Liver (tissue), 9 donors: Measurements from ENCODE around the gene CEP97. TPM values are rescaled to one million over a fixed set of nuclear protein-coding genes. Genes with fewer than 3 reads are reported as not detected.

Experiments
- DNase-seq: peaks from one replicate; pipeline ENCODE4 v3.0.0-alpha.2; 2017; ENCODE audit warnings: low spot score
- H3K27ac ChIP-seq, 2 donors: one replicate each; pipeline ENCODE4 v1.7.0; 2013; ENCODE audit warnings: inconsistent platforms in 2 of 2, low read length in 2 of 2, control low read depth in 1 of 2, low read depth in 1 of 2, mild to moderate bottlenecking in 1 of 2
- H3K27me3 ChIP-seq, 4 donors: one replicate each; pipeline versions ENCODE4 v1.6.1 to v1.7.0; 2013; ENCODE audit warnings: low read length in 3 of 4, inconsistent platforms in 1 of 4, mild to moderate bottlenecking in 1 of 4, moderate library complexity in 1 of 4; ENCODE audit not compliant: control insufficient read depth in 4 of 4, insufficient read depth in 4 of 4
- H3K36me3 ChIP-seq, 4 donors: one replicate each; pipeline versions ENCODE4 v1.6.1 to v1.7.0; 2013; ENCODE audit warnings: low read length in 3 of 4, mild to moderate bottlenecking in 3 of 4, low read depth in 1 of 4, moderate library complexity in 1 of 4; ENCODE audit not compliant: control insufficient read depth in 4 of 4, insufficient read depth in 3 of 4
- H3K4me1 ChIP-seq, 4 donors: one replicate each; pipeline versions ENCODE4 v1.6.1 to v1.7.0; 2013; ENCODE audit warnings: low read length in 3 of 4, mild to moderate bottlenecking in 3 of 4, moderate library complexity in 1 of 4; ENCODE audit not compliant: control insufficient read depth in 4 of 4, insufficient read depth in 4 of 4
- H3K4me3 ChIP-seq, 3 donors: one replicate each; pipeline versions ENCODE4 v1.6.1 to v1.7.0; 2013; ENCODE audit warnings: low read length in 3 of 3, control low read depth in 1 of 3, low read depth in 1 of 3, mild to moderate bottlenecking in 1 of 3
- H3K9ac ChIP-seq, 2 donors: one replicate each; pipeline ENCODE4 v1.7.0; 2013; ENCODE audit warnings: low read length in 2 of 2, mild to moderate bottlenecking in 2 of 2, moderate library complexity in 2 of 2, control low read depth in 1 of 2, low read depth in 1 of 2
- H3K9me3 ChIP-seq, 4 donors: one replicate each; pipeline versions ENCODE4 v1.6.1 to v1.7.0; 2013; ENCODE audit warnings: low read length in 3 of 4; ENCODE audit not compliant: control insufficient read depth in 4 of 4
- EGR1 ChIP-seq, 2 donors: IDR thresholded peaks; 2 replicates each; pipeline ENCODE4 v1.6.1; 2016 to 2018; ENCODE audit warnings: antibody characterized with exemption in 2 of 2, low read depth in 2 of 2
- FOXA1 ChIP-seq: IDR thresholded peaks from 2 replicates; pipeline ENCODE4 v1.6.1; 2016; ENCODE audit warnings: antibody characterized with exemption
- FOXA2 ChIP-seq: IDR thresholded peaks from 2 replicates; pipeline ENCODE4 v1.6.1; 2016; ENCODE audit warnings: antibody characterized with exemption
- GABPA ChIP-seq, 2 donors: IDR thresholded peaks in 1 of 2; conservative IDR thresholded peaks in 1 of 2; 2 replicates each; pipeline ENCODE4 v1.6.1; 2016; ENCODE audit warnings: antibody characterized with exemption in 2 of 2, mild to moderate bottlenecking in 1 of 2, moderate library complexity in 1 of 2
- HNF4A ChIP-seq, 2 donors: conservative IDR thresholded peaks; 2 replicates each; pipeline ENCODE4 v1.6.1; 2016; ENCODE audit warnings: antibody characterized with exemption in 2 of 2, mild to moderate bottlenecking in 2 of 2
- HNF4G ChIP-seq: IDR thresholded peaks from 2 replicates; pipeline ENCODE4 v1.6.1; 2016; ENCODE audit warnings: antibody characterized with exemption
- JUND ChIP-seq, 2 donors: IDR thresholded peaks; 2 replicates each; pipeline ENCODE4 v1.6.1; 2016; ENCODE audit warnings: antibody characterized with exemption in 2 of 2
- NR2F2 ChIP-seq: IDR thresholded peaks from 2 replicates; pipeline ENCODE4 v1.6.1; 2016; ENCODE audit warnings: antibody characterized with exemption
- RAD21 ChIP-seq, 2 donors: IDR thresholded peaks; 2 replicates each; pipeline ENCODE4 v1.6.1; 2016; ENCODE audit warnings: antibody characterized with exemption in 2 of 2, mild to moderate bottlenecking in 2 of 2
- RXRA ChIP-seq, 2 donors: IDR thresholded peaks; 2 replicates each; pipeline ENCODE4 v1.6.1; 2017 to 2018; ENCODE audit warnings: antibody characterized with exemption in 2 of 2, mild to moderate bottlenecking in 1 of 2
- SP1 ChIP-seq: IDR thresholded peaks from 2 replicates; pipeline ENCODE4 v1.6.1; 2018; ENCODE audit warnings: antibody characterized with exemption, mild to moderate bottlenecking
- TAF1 ChIP-seq: conservative IDR thresholded peaks from 2 replicates; pipeline ENCODE4 v1.6.1; 2016; ENCODE audit warnings: antibody characterized with exemption, mild to moderate bottlenecking
- YY1 ChIP-seq: IDR thresholded peaks from 2 replicates; pipeline ENCODE4 v1.6.1; 2016; ENCODE audit warnings: antibody characterized with exemption, mild to moderate bottlenecking
- WGBS: extraction: QIAGEN DNeasy Blood & Tissue Kit; methylation state at CpG from one replicate; pipeline ENCODE4 v1.1.7; 2013; 5-methylcytosine and 5-hydroxymethylcytosine counted together
- polyA plus RNA-seq, 2 donors: library from polyadenylated mRNA; stranded (reverse) in 1 of 2; unstranded in 1 of 2; fragments of 200-250 nt in 1 of 2; fragments of >200 nt in 1 of 2; fragmentation: Nextera tagmentation in 1 of 2; extraction: Ambion mirVana in 1 of 2; gene quantifications; one replicate each; pipeline versions ENCODE4 v1.2.1 to v1.2.3, GENCODE V29; 2013 to 2015
- total RNA-seq, 2 donors: library from RNA; depleted of rRNA; stranded (reverse); fragments of >200 nt; gene quantifications; one replicate each; pipeline ENCODE4 v1.2.3, GENCODE V29; 2014
- TF ChIP-seq, protein P1 (sequence below): fragments of 150-350 bp; IDR thresholded peaks from 2 replicates; pipeline ENCODE4 v1.5.1; 2017; ENCODE audit warnings: improper control_type of control experiment, low read depth, low read length; ENCODE audit not compliant: missing input control
- TF ChIP-seq, protein P2 (sequence below): IDR thresholded peaks from 2 replicates; pipeline ENCODE4 v1.6.1; 2016; ENCODE audit warnings: antibody characterized with exemption
- TF ChIP-seq, protein P3 (sequence below): IDR thresholded peaks from 2 replicates; pipeline ENCODE4 v1.6.1; 2016; ENCODE audit warnings: antibody characterized with exemption
- TF ChIP-seq, protein P4 (sequence below): IDR thresholded peaks from 2 replicates; pipeline ENCODE4 v1.6.1; 2016; ENCODE audit warnings: antibody characterized with exemption, mild to moderate bottlenecking
- TF ChIP-seq, protein P5 (sequence below): IDR thresholded peaks from 2 replicates; pipeline ENCODE4 v1.6.1; 2016; ENCODE audit warnings: antibody characterized with exemption
- donor health status: healthy.
- donor health status: healthy.
- donor health status: healthy.
- donor health status: healthy.
- donor health status: healthy.

CEP97 gene
- total and polyA plus RNA-seq, 4 donors, result 0.57 to 8.3 (median 2.1) TPM

DNA sequence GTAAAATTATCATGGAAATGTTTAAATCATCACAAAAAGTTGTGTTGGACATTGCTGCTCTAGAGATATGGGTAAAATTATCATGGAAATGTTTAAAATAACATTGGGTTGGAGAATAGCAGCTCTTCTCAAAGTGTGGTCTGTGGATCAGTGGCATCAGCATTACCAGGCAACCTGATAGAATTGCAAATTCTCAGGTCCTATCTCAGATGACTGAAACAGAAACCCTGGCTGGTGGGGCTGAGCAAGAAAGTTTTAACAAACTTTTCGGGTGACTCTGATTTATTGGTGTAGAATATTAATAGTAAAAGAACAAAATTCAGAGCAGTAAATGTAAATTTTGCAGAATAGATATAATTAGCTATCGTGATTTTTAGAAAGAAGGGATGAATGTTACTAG lies 83.5 kb downstream of the CEP97 start:
- TF ChIP-seq HNF4G, result no peak
- TF ChIP-seq, protein P1, sequence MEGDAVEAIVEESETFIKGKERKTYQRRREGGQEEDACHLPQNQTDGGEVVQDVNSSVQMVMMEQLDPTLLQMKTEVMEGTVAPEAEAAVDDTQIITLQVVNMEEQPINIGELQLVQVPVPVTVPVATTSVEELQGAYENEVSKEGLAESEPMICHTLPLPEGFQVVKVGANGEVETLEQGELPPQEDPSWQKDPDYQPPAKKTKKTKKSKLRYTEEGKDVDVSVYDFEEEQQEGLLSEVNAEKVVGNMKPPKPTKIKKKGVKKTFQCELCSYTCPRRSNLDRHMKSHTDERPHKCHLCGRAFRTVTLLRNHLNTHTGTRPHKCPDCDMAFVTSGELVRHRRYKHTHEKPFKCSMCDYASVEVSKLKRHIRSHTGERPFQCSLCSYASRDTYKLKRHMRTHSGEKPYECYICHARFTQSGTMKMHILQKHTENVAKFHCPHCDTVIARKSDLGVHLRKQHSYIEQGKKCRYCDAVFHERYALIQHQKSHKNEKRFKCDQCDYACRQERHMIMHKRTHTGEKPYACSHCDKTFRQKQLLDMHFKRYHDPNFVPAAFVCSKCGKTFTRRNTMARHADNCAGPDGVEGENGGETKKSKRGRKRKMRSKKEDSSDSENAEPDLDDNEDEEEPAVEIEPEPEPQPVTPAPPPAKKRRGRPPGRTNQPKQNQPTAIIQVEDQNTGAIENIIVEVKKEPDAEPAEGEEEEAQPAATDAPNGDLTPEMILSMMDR, result no peak
- TF ChIP-seq, protein P2, sequence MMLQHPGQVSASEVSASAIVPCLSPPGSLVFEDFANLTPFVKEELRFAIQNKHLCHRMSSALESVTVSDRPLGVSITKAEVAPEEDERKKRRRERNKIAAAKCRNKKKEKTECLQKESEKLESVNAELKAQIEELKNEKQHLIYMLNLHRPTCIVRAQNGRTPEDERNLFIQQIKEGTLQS, result no peak
- no peak for TF ChIP-seq EGR1 (IDR thresholded peaks at IDR 0.05; ENCODE audit: low read depth in 2 of 2)
- TF ChIP-seq GABPA (IDR thresholded peaks at IDR 0.05 in 1 of 2, conservative IDR thresholded peaks at IDR 0.05 in 1 of 2), result no peak
- TF ChIP-seq RXRA (IDR thresholded peaks at IDR 0.05), result no peak
- no peak for TF ChIP-seq FOXA1
- TF ChIP-seq, protein P3, sequence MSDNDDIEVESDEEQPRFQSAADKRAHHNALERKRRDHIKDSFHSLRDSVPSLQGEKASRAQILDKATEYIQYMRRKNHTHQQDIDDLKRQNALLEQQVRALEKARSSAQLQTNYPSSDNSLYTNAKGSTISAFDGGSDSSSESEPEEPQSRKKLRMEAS, result no peak
- no peak for TF ChIP-seq SP1
- TF ChIP-seq, protein P4, sequence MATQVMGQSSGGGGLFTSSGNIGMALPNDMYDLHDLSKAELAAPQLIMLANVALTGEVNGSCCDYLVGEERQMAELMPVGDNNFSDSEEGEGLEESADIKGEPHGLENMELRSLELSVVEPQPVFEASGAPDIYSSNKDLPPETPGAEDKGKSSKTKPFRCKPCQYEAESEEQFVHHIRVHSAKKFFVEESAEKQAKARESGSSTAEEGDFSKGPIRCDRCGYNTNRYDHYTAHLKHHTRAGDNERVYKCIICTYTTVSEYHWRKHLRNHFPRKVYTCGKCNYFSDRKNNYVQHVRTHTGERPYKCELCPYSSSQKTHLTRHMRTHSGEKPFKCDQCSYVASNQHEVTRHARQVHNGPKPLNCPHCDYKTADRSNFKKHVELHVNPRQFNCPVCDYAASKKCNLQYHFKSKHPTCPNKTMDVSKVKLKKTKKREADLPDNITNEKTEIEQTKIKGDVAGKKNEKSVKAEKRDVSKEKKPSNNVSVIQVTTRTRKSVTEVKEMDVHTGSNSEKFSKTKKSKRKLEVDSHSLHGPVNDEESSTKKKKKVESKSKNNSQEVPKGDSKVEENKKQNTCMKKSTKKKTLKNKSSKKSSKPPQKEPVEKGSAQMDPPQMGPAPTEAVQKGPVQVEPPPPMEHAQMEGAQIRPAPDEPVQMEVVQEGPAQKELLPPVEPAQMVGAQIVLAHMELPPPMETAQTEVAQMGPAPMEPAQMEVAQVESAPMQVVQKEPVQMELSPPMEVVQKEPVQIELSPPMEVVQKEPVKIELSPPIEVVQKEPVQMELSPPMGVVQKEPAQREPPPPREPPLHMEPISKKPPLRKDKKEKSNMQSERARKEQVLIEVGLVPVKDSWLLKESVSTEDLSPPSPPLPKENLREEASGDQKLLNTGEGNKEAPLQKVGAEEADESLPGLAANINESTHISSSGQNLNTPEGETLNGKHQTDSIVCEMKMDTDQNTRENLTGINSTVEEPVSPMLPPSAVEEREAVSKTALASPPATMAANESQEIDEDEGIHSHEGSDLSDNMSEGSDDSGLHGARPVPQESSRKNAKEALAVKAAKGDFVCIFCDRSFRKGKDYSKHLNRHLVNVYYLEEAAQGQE, result no peak
- TF ChIP-seq NR2F2, result no peak
- no peak for TF ChIP-seq FOXA2
- no peak for TF ChIP-seq TAF1
- no peak for TF ChIP-seq HNF4A (conservative IDR thresholded peaks at IDR 0.05)
- TF ChIP-seq RAD21 (IDR thresholded peaks at IDR 0.05), result no peak
- TF ChIP-seq YY1, result no peak
- TF ChIP-seq JUND (IDR thresholded peaks at IDR 0.05), result no peak
- TF ChIP-seq, protein P5, sequence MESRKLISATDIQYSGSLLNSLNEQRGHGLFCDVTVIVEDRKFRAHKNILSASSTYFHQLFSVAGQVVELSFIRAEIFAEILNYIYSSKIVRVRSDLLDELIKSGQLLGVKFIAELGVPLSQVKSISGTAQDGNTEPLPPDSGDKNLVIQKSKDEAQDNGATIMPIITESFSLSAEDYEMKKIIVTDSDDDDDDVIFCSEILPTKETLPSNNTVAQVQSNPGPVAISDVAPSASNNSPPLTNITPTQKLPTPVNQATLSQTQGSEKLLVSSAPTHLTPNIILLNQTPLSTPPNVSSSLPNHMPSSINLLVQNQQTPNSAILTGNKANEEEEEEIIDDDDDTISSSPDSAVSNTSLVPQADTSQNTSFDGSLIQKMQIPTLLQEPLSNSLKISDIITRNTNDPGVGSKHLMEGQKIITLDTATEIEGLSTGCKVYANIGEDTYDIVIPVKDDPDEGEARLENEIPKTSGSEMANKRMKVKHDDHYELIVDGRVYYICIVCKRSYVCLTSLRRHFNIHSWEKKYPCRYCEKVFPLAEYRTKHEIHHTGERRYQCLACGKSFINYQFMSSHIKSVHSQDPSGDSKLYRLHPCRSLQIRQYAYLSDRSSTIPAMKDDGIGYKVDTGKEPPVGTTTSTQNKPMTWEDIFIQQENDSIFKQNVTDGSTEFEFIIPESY, result no peak
- 84% methylated on average over 2 of the region's 2 CpGs for WGBS
- peaks cover 0 to 7% (median 5%) of the 10 kb centered on the region in 4 donors for H3K4me1 ChIP-seq

More for the DNA sequence above, 83.5 kb downstream of the CEP97 start:
- Histone ChIP-seq H3K27me3 (no peaks in the 10 kb centered on the region), H3K4me3 (no peak overlapping the region), H3K9me3 (no peaks in the 10 kb centered on the region), H3K36me3 (no peaks in the 10 kb centered on the region), H3K27ac (no peak overlapping the region), H3K9ac (no peak overlapping the region)
- no peak for DNase-seq
